IMR-90 (cell line): ENCODE results near the gene CCL23. TPM values are rescaled to one million over a fixed set of nuclear protein-coding genes. Genes with fewer than 3 reads are reported as not detected.

Experiments used
- ATAC-seq: fragments of 200-7000 bp; cut with Tn5 transposase; 2 replicates; pipeline ENCODE4 v1.9.1; 2020; ENCODE audit warnings: low read depth, mild to moderate bottlenecking, moderate library complexity
- BruUV-seq: library from RNA; stranded (reverse); fragments of 400-500 nt; replicated peaks from 2 replicates; lab custom pipeline; 2021; lab: Mats Ljungman, UMichigan
- CTCF ChIA-PET: fragments of 300-600 bp; formaldehyde crosslinking; extraction: SDS; loops from one replicate; lab custom pipeline; 2021; ENCODE audit warnings: antibody characterized with exemption; lab: Yijun Ruan, JAX
- POLR2A ChIA-PET: fragments of 300-600 bp; sonication (Branson Sonifier 250); formaldehyde crosslinking; loops from one replicate; lab custom pipeline; 2022; ENCODE audit warnings: antibody characterized with exemption; ENCODE audit not compliant: unreplicated experiment; lab: Charles Lee
- DNase-seq: peaks from one replicate; pipeline ENCODE4 v3.0.0; 2013
- H2AFZ ChIP-seq: replicated peaks from 2 replicates; pipeline ENCODE3; 2013; ENCODE audit warnings: low read length, mild to moderate bottlenecking; ENCODE audit not compliant: poor library complexity
- H2AK5ac ChIP-seq: 2 replicates; pipeline ENCODE4 v1.6.1; 2013; ENCODE audit warnings: low read depth, low read length, inconsistent platforms
- H2AK9ac ChIP-seq: replicated peaks from 2 replicates; pipeline ENCODE3; 2013; ENCODE audit warnings: mild to moderate bottlenecking, low read depth, low read length, moderate library complexity; ENCODE audit not compliant: poor library complexity
- H2BK120ac ChIP-seq: 2 replicates; pipeline ENCODE4 v1.6.1; 2013; ENCODE audit warnings: low read depth, low read length, inconsistent platforms
- H2BK15ac ChIP-seq: 3 replicates; pipeline ENCODE4 v1.6.1; 2013; ENCODE audit warnings: low read depth, low read length, inconsistent platforms
- H2BK20ac ChIP-seq: 2 replicates; pipeline ENCODE4 v1.6.1; 2013; ENCODE audit warnings: low read depth, mild to moderate bottlenecking, inconsistent platforms, low read length, moderate library complexity
- H2BK5ac ChIP-seq: 2 replicates; pipeline ENCODE4 v1.6.1; 2013; ENCODE audit warnings: mild to moderate bottlenecking, low read depth, low read length, inconsistent platforms; ENCODE audit not compliant: poor library complexity, severe bottlenecking
- H3K14ac ChIP-seq: replicated peaks from 2 replicates; pipeline ENCODE4 v1.6.1; 2013; ENCODE audit warnings: low read depth, low read length, inconsistent platforms
- H3K18ac ChIP-seq: 2 replicates; pipeline ENCODE4 v1.6.1; 2013; ENCODE audit warnings: low read depth, low read length, control low read depth
- H3K23ac ChIP-seq: 2 replicates; pipeline ENCODE4 v1.6.1; 2013; ENCODE audit warnings: low read depth, low read length, inconsistent platforms
- H3K27ac ChIP-seq: 2 replicates; pipeline ENCODE4 v1.5.1; 2013; ENCODE audit warnings: mild to moderate bottlenecking, control low read depth, low read length; ENCODE audit not compliant: insufficient read depth
- H3K27me3 ChIP-seq: 2 replicates; pipeline ENCODE4 v1.6.1; 2013; ENCODE audit warnings: low read length; ENCODE audit not compliant: control insufficient read depth, insufficient read depth
- H3K36me3 ChIP-seq: 2 replicates; pipeline ENCODE4 v1.6.1; 2013; ENCODE audit warnings: low read length, mixed read lengths; ENCODE audit not compliant: control insufficient read depth, insufficient read depth
- H3K4ac ChIP-seq: 2 replicates; pipeline ENCODE4 v1.6.1; 2013; ENCODE audit warnings: low read depth, low read length, inconsistent platforms
- H3K4me1 ChIP-seq: 2 replicates; pipeline ENCODE4 v1.6.1; 2013; ENCODE audit warnings: low read length, mixed read lengths; ENCODE audit not compliant: control insufficient read depth, insufficient read depth
- H3K4me2 ChIP-seq: 2 replicates; pipeline ENCODE4 v1.6.1; 2013; ENCODE audit warnings: low read depth, mild to moderate bottlenecking, control low read depth, low read length, moderate library complexity
- H3K4me3 ChIP-seq: 2 replicates; pipeline ENCODE4 v1.5.1; 2013; ENCODE audit warnings: low read depth, mild to moderate bottlenecking, control low read depth, low read length, moderate library complexity; ENCODE audit not compliant: insufficient read depth
- H3K56ac ChIP-seq: 2 replicates; pipeline ENCODE4 v1.6.1; 2013; ENCODE audit warnings: low read length, inconsistent platforms; ENCODE audit not compliant: insufficient read depth; ENCODE audit errors: extremely low read depth
- H3K79me1 ChIP-seq, 2 experiments: 2 replicates each; pipeline ENCODE4 v1.6.1; 2013; ENCODE audit warnings: low read length in 2 of 2, inconsistent platforms in 1 of 2, low read depth in 1 of 2
- H3K9ac ChIP-seq: 2 replicates; pipeline ENCODE4 v1.6.1; 2013; ENCODE audit warnings: low read depth, low read length, control low read depth
- H3K9me1 ChIP-seq: 2 replicates; pipeline ENCODE4 v1.6.1; 2013; ENCODE audit warnings: low read length, inconsistent platforms; ENCODE audit not compliant: insufficient read depth
- H3K9me3 ChIP-seq: 2 replicates; pipeline ENCODE4 v1.6.1; 2013; ENCODE audit warnings: low read length; ENCODE audit not compliant: control insufficient read depth, insufficient read depth
- H4K20me1 ChIP-seq: 2 replicates; pipeline ENCODE4 v1.6.1; 2013; ENCODE audit warnings: low read length, inconsistent platforms; ENCODE audit not compliant: insufficient read depth
- H4K5ac ChIP-seq: 2 replicates; pipeline ENCODE4 v1.6.1; 2013; ENCODE audit warnings: mild to moderate bottlenecking, low read depth, low read length, control low read depth
- H4K8ac ChIP-seq, 2 experiments: 2 replicates each; pipeline ENCODE4 v1.6.1; 2013; ENCODE audit warnings: low read depth in 2 of 2, low read length in 2 of 2, control low read depth in 1 of 2, inconsistent platforms in 1 of 2
- H4K91ac ChIP-seq: 2 replicates; pipeline ENCODE4 v1.6.1; 2013; ENCODE audit warnings: low read depth, low read length, inconsistent platforms; ENCODE audit not compliant: insufficient read depth
- BHLHE40 ChIP-seq: fragments of 150-350 bp; IDR thresholded peaks from 2 replicates; pipeline ENCODE4 v1.6.1; 2016; ENCODE audit warnings: mild to moderate bottlenecking, low read depth, low read length
- CEBPB ChIP-seq: IDR thresholded peaks from 2 replicates; pipeline ENCODE4 v1.6.1; 2012; ENCODE audit warnings: low read depth, low read length, improper control_type of control experiment
- CHD1 ChIP-seq: IDR thresholded peaks from 2 replicates; pipeline ENCODE4 v1.6.1; 2012; ENCODE audit warnings: low read depth, low read length, improper control_type of control experiment
- FOS ChIP-seq: fragments of 150-350 bp; IDR thresholded peaks from 2 replicates; pipeline ENCODE4 v1.6.1; 2016; ENCODE audit warnings: low read depth, low read length
- MAFK ChIP-seq: IDR thresholded peaks from 2 replicates; pipeline ENCODE4 v1.6.1; 2012; ENCODE audit warnings: low read depth, low read length, improper control_type of control experiment
- NFE2L2 ChIP-seq: fragments of 150-350 bp; IDR thresholded peaks from 2 replicates; pipeline ENCODE4 v1.6.1; 2016; ENCODE audit warnings: low read depth, mild to moderate bottlenecking, low read length
- POLR2A ChIP-seq: IDR thresholded peaks from 2 replicates; pipeline ENCODE4 v1.6.1; 2012; ENCODE audit warnings: mild to moderate bottlenecking, low read depth, low read length
- RAD21 ChIP-seq: IDR thresholded peaks from 2 replicates; pipeline ENCODE4 v1.6.1; 2012; ENCODE audit warnings: low read length, improper control_type of control experiment
- RFX5 ChIP-seq: IDR thresholded peaks from 2 replicates; pipeline ENCODE4 v1.8.0; 2012; ENCODE audit warnings: low read depth, mild to moderate bottlenecking, low read length, moderate library complexity
- SMC3 ChIP-seq: fragments of 150-350 bp; IDR thresholded peaks from 2 replicates; pipeline ENCODE4 v1.6.1; 2016; ENCODE audit warnings: low read depth, mild to moderate bottlenecking, antibody characterized with exemption, low read length, moderate library complexity
- WGBS, 2 experiments: methylation state at CpG; one replicate each; pipeline versions ENCODE4 v1.1.5 to v1.1.7; 2013; ENCODE audit warnings: missing lambda C conversion rate in 2 of 2; ENCODE audit not compliant: insufficient read length in 1 of 2; ENCODE audit errors: extremely low coverage in 2 of 2; 5-methylcytosine and 5-hydroxymethylcytosine counted together
- dilution Hi-C: fragments of 300-500 bp; cut with HindIII; formaldehyde crosslinking; loops from one replicate; pipeline ENCODE4 v1.14.3; 2018; ENCODE audit warnings: low sequenced_read_pairs; ENCODE audit not compliant: unreplicated experiment
- in situ Hi-C: fragments of 300-500 bp; cut with MboI; formaldehyde crosslinking; loops from 3 replicates; pipeline ENCODE4 v1.14.3; 2019; ENCODE audit warnings: low sequenced_read_pairs, inconsistent platforms, mixed read lengths
- intact Hi-C: fragments of 100-400 bp; cut with micrococcal nuclease; formaldehyde crosslinking; loops from 2 replicates; pipeline ENCODE4 v1.10.0; 2022
- polyA plus RNA-seq, 3 experiments: library from polyadenylated mRNA; depleted of rRNA; stranded (reverse); fragments of >200 nt; gene quantifications; 2 replicates each; pipeline ENCODE4 v1.2.3, GENCODE V29; 2012; ENCODE audit warnings: low replicate concordance in 1 of 3
- total RNA-seq: library from RNA; depleted of rRNA; stranded (reverse); fragments of >200 nt; gene quantifications from 2 replicates; pipeline ENCODE4 v1.2.3, GENCODE V29; 2012

The CCL23 gene
- total and polyA plus RNA-seq, 2 of the 4 experiments (the other 2 are of a cell fraction) = not detected

- H3K4me2 ChIP-seq = no peak overlapping the region
- H3K4ac ChIP-seq = no peak overlapping the region
- H2BK15ac ChIP-seq = no peak overlapping the region
- intact Hi-C loops = no loop called here
- no peak for DNase-seq
- H3K4me1 ChIP-seq = no peaks in the 10 kb centered on the region
- H3K9me1 ChIP-seq = no peaks in the 10 kb centered on the region
- in situ Hi-C loops = no loop called here
- no peak overlapping the region for H3K9ac ChIP-seq
- no peaks in the 10 kb centered on the region; the same call in 1 of the 2 replicates for H3K27me3 ChIP-seq
- no peak overlapping the region for H2BK120ac ChIP-seq
- H3K14ac ChIP-seq = no peak overlapping the region
- no peaks in the 10 kb centered on the region for H4K20me1 ChIP-seq
- H3K23ac ChIP-seq = no peak overlapping the region
- no TSS peak for BruUV-seq
- H3K4me3 ChIP-seq = no peak overlapping the region
- ChIA-PET POLR2A (no interaction called here), CTCF (no interaction called here)
- H3K56ac ChIP-seq = no peak overlapping the region
- WGBS, 2 experiments = 0% methylated on average over 1 of the region's 4 CpGs; no CpG with 5 or more reads in 1 of the 2 experiments
- no peak overlapping the region for H4K8ac ChIP-seq
- H3K27ac ChIP-seq = no peak overlapping the region
- no peak overlapping the region for H2AFZ ChIP-seq
- ATAC-seq = no peak
- no peak overlapping the region for H2BK20ac ChIP-seq
- no peak overlapping the region for H2BK5ac ChIP-seq
- no peak overlapping the region for H2AK9ac ChIP-seq
- dilution Hi-C loops = no loop called here
- no peaks in the 10 kb centered on the region for H3K9me3 ChIP-seq
- H3K79me1 ChIP-seq = no peaks in the 10 kb centered on the region
- no peak overlapping the region for H4K91ac ChIP-seq
- no peak overlapping the region for H2AK5ac ChIP-seq
- H3K18ac ChIP-seq = no peak overlapping the region
- no peak for TF ChIP-seq POLR2A
- TF ChIP-seq NFE2L2 = no peak
- TF ChIP-seq CHD1 = no peak
- TF ChIP-seq FOS = no peak
- TF ChIP-seq BHLHE40 = no peak
- no peak for TF ChIP-seq RFX5
- TF ChIP-seq CEBPB = no peak
- no peak for TF ChIP-seq RAD21
- no peak for TF ChIP-seq SMC3
- TF ChIP-seq MAFK = no peak
- H3K36me3 ChIP-seq = no peaks in the 10 kb centered on the region
- no peak overlapping the region for H4K5ac ChIP-seq
These were observed 35.9 kb downstream of the CCL23 start for GRCh38 chr17:35981908-35982330.
